GM20431 (cell line): ENCODE data around the gene PIGM.
"Not testable (repeated sequence)": the region's sequence is repeated elsewhere in the genome, so short reads cannot be mapped to it uniquely, and the experiment has no call there.

Experiments used
- in situ Hi-C: fragments of 300-500 bp; cut with MseI, MboI; formaldehyde crosslinking; loops from one replicate; pipeline ENCODE4 v1.15.0; 2020; ENCODE audit warnings: low sequenced_read_pairs; ENCODE audit not compliant: unreplicated experiment

Gene PIGM

GRCh38 chr1:160061369-160062229 is 29.8 kb upstream of the PIGM start:
- in situ Hi-C loops = no loop called here

GRCh38 chr1:160058087-160058486 is 26.3 kb upstream of the PIGM start:
- in situ Hi-C loops = no loop called here

- in situ Hi-C loops = no loop called here
These were observed 24.9 kb upstream of the PIGM start for GRCh38 chr1:160056648-160057169.

GRCh38 chr1:160053548-160054365 is 22.0 kb upstream of the PIGM start:
- in situ Hi-C loops = no loop called here

- in situ Hi-C loops = no loop called here
These were observed 21.1 kb upstream of the PIGM start for GRCh38 chr1:160052936-160053335.

- in situ Hi-C loops = no loop called here
These were observed 18.8 kb upstream of the PIGM start for GRCh38 chr1:160050619-160051018.

GRCh38 chr1:160050182-160050581 is 18.4 kb upstream of the PIGM start:
- in situ Hi-C loops = not testable (repeated sequence)

- in situ Hi-C loops = no loop called here
These were observed 17.3 kb upstream of the PIGM start for GRCh38 chr1:160049101-160049500.

GRCh38 chr1:160048335-160048734 is 16.5 kb upstream of the PIGM start:
- in situ Hi-C loops = no loop called here

- in situ Hi-C loops = no loop called here
These were observed 15.6 kb upstream of the PIGM start for GRCh38 chr1:160047111-160047991.

- in situ Hi-C loops = no loop called here
These were observed 14.8 kb upstream of the PIGM start for GRCh38 chr1:160046494-160047110.

GRCh38 chr1:160045653-160046052 is 13.9 kb upstream of the PIGM start:
- in situ Hi-C loops = no loop called here

GRCh38 chr1:160043543-160043942 is 11.8 kb upstream of the PIGM start:
- in situ Hi-C loops = no loop called here

GRCh38 chr1:160040476-160040875 is 8.7 kb upstream of the PIGM start:
- in situ Hi-C loops = no loop called here

GRCh38 chr1:160032165-160032820 is 503 bp upstream of the PIGM start:
- in situ Hi-C loops = no loop called here

- in situ Hi-C loops = no loop called here
These were observed 979 bp downstream of the PIGM start for GRCh38 chr1:160030657-160031364.

GRCh38 chr1:160028426-160028825 is 3.4 kb downstream of the PIGM start:
- in situ Hi-C loops = no loop called here

GRCh38 chr1:160025314-160025713 is 6.5 kb downstream of the PIGM start:
- in situ Hi-C loops = no loop called here
